Subcutaneous adipose tissue (tissue), 4 donors: Measurements from ENCODE around the gene SUSD6. TPM values are rescaled to one million over a fixed set of nuclear protein-coding genes. Genes with fewer than 3 reads are reported as not detected.

Source experiments
- CTCF ChIP-seq: fragments of 450-650 bp; IDR thresholded peaks from one replicate; pipeline ENCODE4 v1.5.1; 2016; ENCODE audit warnings: low read depth, mild to moderate bottlenecking, control low read depth, antibody characterized with exemption, moderate library complexity
- total RNA-seq, 4 donors: library from RNA; depleted of rRNA; stranded (reverse); fragments of >200 nt; gene quantifications; one replicate each; pipeline ENCODE4 v1.1.0, GENCODE V29; 2016

Gene SUSD6
- total RNA-seq, 4 donors from 2014 or later: 24.8 to 52.4 (median 35.5) TPM

DNA sequence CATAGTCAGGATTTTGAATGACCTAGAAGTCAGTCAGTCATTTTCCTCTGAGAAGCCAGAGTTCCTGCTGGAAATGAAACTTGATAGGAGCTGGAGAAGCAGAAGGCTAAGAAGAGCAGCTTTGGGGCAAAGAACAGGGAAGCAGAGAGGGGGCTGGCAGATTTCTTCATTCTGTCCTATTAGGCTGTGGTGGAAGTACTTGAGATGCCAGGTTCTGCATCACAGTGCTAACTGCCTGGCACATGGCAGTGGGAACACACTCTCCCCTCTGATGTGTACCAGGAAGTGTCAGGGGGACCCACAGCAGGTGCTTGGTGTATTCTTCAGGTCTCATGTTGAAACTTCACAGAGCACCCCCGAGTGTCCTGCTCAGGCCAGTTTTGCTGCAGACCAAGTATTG lies 61.0 kb downstream of the SUSD6 start:
- TF ChIP-seq CTCF: no peak

DNA sequence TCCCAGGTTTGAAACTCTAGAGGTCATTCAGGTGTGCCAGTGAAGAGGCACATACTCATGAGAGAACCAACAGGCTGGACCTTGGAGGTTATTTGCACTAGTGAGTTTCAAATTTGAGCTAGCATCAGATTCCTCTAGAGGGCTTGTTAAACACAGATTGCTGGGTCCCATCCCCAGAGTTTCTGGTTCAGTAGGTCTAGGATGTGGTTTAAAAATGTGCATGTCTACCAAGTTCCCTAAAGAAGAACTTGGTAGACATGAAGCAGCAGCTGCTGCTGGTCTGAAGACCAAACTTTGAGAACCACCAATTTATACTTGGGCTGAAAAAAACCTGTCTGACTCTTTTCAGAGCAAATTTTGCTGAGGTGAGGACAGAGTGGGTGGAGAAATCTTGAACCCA lies 61.7 kb downstream of the SUSD6 start:
- TF ChIP-seq CTCF: no peak

DNA sequence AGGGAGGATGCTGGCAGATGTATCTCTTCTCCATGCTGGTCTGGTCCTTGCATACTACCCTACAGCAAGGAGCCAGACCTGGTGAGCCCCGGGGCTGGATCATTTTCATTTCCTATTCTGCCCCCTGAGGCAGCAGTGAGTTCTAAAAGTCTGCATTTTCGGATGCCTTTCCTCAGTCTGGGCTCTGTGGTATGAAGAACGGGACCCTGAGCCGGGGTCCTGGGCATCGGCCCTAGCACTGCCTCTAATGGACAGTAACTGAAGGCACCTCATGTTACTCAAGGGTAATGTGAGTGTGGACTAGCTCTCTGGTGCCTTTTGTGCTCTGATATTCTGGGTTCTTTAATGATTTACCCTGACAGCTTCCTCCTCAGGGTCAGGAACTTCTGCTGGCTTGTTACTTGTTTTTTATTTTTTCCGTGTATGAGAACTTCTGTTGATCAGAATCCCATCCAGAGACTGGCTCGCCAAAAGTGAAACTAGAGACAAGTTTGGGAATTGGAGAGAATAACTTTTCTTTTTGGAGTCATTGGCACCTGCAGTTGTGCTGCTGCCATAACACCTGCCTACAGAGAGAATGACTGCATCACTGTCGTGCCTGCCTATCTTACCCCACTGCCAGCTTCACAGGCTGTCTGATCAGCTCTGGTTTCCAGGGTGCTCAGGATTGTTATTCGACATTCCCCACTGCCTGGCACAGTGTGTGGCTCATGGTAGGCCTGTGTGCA lies 62.3 kb downstream of the SUSD6 start:
- TF ChIP-seq CTCF: no peak

- no peak for TF ChIP-seq CTCF
Observed at GRCh38 chr14:69674546-69675244, 63.3 kb downstream of the SUSD6 start.

- no peak for TF ChIP-seq CTCF
Observed at GRCh38 chr14:69675245-69675583, 63.8 kb downstream of the SUSD6 start.

DNA sequence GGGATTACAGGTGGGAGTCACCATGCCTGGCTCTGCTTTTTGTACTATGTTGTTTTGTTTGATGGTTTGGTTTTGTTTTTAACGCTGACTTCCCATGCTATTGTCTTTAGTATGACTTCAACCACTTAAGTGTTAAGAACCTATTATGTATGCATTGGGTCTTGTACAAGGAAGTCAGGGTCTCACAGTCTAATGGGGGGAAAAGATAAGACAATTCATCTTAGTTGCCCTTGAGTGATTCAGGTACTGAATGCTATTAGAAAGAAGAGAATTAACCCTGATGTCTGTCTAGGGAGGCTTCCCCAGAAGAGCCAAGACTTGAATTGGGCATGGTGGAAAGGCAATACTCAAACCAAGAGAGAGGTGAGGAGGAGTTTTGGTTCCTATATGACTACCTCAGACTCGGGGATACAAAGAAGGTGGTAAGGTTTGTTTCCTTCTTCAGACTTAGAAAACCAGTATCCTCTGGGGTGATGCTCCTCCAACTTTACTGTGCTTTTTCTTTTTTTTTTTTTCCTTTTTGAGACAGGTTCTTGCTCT lies 64.6 kb downstream of the SUSD6 start:
- TF ChIP-seq CTCF: no peak

GRCh38 chr14:69676723-69677122 lies 65.3 kb downstream of the SUSD6 start:
- TF ChIP-seq CTCF: no peak
